ENCODE measurements around the gene UBE3D.
"Not testable (repeated sequence)": the region's sequence is repeated elsewhere in the genome, so short reads cannot be mapped to it uniquely, and the experiment has no call there.

The UBE3D gene

DNA sequence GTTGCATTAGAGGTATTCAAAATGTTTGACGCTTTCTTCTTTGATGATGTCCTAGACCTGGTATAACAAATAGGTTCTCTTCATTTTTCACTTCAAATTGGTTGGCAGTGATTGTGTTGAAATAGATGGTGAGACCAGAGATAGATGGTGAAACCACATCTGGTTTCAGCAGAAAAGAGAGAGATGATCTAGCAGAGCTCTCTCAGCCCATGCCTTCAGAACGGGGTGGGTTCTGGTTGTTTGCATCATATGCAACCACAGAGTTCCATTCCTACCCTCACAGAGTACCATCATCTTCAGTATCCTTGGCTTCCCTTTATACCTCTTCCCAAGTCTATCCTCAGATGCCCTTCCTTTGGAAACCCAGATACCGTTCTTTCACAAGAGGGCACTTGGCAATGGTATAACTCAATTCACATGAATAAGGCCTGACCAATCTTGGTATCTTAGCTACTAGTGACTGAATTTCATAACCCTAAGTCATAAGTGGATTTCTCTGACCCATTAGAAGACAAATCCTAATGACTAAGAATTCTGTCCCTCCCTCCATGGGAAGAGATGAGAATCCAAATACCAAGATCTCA, 93.7 kb downstream of the UBE3D start:
- no peak for DNase-seq

DNA sequence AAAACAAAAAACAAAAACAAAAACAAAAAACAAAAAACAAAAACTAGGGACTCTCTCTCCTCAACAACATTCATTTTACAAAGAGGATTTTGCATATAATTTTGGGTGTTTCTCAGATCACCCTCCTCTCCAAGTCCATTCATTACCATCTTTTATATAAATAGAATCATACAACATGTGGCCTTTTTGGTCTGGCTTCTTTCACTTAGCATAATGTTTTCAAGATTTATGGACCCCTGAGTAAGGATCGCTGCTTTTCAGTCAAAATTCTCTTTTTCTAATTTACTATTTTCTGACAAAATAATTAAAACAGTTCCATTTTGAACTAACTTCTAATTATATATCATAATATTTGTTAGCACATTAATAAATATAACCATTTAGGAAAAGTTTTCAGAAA, 94.8 kb downstream of the UBE3D start:
- no peak for DNase-seq

DNA sequence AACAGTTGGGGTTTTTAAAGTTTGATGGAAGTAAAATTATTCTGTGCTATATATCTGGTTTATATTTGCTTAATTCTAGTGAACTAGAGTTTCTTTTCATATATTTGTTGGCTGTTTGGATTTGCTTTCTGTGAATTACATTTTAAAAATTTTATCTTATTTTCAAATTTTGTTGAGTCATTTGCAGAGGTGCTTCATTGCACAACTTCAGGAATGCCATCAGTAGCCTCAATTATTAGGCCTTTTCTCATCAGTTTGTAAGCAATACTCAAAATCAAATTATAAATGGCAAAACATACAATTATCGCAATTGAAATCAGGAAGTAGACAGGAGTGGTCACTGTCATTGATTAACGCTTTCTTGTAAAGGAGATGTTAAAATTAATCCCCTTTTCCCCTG, 96.9 kb downstream of the UBE3D start:
- no peak for DNase-seq

- DNase-seq, result no peak
These were observed 102.3 kb downstream of the UBE3D start for GRCh38 chr6:82963191-82963925.

GRCh38 chr6:82959385-82959941, 106.2 kb downstream of the UBE3D start:
- no peak for DNase-seq

- DNase-seq, result no peak
These were observed 107.1 kb downstream of the UBE3D start for GRCh38 chr6:82958551-82958950.

- DNase-seq, result no peak
These were observed 107.8 kb downstream of the UBE3D start for GRCh38 chr6:82957868-82958245.

DNA sequence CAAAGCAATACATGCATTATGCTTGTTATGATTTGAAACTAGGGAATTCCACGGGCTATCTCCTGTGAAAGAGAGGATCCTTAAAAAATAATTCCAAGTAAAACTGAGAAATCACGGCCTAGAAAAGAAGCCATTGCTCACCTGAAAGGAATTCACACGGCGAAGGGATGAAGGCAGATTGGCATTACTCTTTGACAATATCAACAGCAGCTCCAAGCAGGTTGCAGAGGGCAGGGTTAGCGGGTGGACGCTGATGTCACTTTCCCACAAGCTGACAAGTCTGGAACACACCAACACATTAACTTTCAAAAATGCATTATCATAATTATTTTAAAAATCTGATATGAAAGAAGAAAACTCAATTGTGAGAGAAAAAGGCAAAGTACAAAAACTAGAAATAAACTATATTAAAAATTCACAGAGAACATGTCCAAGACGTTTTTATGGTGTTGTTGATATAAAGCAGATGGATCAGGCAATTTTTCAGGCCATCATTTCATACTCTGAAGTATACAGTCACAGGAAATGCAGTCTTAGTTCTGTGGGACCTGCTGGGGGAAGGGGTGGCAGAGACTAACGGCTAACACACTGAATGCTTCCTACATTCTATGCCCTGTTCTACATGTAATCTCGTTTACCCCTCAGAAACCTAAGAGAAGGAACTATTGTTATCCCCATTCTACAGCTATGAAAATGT, 108.3 kb downstream of the UBE3D start:
- no peak for DNase-seq

DNA sequence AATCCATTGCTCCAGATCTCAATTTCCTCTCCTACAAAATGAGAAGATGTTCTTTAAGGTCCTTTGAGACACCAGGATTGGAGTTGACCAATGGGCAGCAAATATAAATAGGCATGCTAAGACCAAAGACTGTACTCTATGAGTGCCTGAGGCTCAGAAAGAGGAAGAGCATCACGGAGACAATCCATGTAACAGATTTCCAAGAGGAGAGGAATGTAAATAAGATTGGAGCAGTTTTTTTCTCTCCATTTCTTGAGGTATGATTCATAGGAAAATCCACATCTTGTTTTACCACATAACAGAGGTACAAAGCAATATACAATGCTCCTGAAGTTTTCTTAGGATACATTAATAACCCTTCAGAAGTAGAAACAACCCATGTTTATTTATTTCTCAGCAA, 109.8 kb downstream of the UBE3D start:
- no peak for DNase-seq

- no peak for DNase-seq
These were observed 110.6 kb downstream of the UBE3D start for GRCh38 chr6:82954937-82955577.

DNA sequence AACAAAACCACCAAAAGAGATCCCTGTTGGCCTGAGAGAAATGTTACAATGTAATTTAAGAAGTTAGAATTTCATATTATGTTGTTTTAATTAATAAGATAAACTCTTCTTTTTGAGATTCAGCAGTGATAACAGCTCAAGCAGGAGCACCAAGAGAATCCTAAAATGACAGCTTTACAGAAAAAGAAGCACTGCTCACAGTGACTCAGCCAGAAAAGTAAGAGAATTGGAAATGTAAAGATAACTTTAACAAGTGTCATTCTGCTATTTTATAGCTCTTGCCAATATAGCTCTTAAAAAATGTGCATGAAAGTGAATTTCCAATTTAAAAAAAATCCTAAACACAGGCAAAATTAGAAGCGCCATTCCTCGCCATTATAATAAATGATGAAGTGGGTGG, 111.3 kb downstream of the UBE3D start:
- no peak for DNase-seq

DNA sequence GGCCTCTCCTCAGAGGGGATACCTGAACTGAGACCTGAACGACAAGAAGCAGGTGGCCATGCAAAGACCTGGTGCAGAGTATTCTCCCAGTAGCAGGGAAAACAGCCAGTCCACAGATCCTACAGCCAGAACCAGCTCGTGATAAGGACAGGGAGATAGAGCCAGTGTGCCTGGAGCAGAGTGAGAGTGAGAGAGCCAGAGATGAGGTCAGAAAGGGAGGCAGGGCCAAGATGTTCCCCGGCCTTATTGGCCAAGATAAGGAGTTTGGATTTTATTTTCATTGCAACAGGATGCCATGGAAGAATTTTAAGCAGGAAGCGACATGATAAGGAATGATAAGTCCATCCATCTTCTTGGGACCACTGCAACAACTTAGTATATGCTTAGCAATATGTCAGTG, 111.8 kb downstream of the UBE3D start:
- no peak for DNase-seq

GRCh38 chr6:82951935-82952334, 113.7 kb downstream of the UBE3D start:
- no peak for DNase-seq

DNA sequence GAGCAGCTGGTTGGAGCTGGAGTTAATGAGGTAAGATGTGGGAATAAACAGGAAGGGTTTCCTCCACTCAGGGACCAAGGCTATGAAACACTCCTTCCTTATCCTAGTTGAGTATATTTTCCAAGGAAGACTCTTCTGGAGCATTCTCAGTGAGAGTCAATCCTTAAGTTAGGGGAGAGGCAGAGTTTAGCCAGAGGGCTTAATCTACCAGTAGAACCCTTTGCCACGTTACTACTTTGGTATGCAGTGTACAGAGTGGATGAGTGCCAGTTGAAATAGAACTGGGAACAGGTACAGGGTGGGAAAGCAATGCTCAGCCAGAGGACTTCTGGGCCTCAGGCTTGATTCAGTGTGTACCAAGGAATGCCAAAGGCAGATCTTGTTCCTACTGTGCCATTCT, 114.3 kb downstream of the UBE3D start:
- DNase-seq, result no peak

- DNase-seq, result not testable (repeated sequence)
These were observed 134.7 kb downstream of the UBE3D start for GRCh38 chr6:82930915-82931314.

DNA sequence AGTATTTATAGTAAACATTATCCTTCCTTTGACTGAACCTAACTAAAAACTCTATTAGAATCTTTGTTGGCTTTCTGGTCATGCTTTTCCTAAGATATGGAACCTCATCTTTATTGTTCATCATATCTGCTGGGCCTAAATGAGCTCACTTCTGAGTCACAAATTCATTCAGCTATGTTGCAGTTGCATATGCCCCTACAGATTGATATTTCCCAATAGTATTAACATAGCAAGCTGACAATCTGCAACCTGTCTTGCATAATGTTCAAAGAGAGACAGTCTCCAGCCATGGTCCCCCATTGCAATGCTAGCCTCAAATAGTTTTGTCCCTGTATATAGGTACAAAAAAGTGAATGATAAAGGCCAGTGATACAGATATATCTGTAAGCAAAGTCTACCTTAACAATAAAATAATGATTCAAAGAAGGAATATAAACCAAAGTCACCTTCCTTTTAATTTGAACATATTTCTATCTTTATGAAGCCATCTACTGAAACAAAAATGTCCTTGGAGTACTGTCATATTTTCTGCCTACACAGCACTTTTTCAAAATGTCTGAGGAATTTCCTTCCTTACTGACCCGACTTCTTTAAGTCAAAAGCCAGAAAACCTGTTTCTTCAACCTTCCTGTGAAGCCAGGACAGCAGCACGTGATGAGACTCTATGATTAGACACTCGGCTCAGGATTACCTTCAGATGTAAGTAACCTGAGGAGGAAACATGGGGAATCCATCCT, 140.7 kb downstream of the UBE3D start:
- no peak for DNase-seq

- no peak for DNase-seq
These were observed 144.4 kb downstream of the UBE3D start for GRCh38 chr6:82921258-82921657.

- DNase-seq, result no peak
These were observed 148.1 kb downstream of the UBE3D start for GRCh38 chr6:82917346-82918064.

DNA sequence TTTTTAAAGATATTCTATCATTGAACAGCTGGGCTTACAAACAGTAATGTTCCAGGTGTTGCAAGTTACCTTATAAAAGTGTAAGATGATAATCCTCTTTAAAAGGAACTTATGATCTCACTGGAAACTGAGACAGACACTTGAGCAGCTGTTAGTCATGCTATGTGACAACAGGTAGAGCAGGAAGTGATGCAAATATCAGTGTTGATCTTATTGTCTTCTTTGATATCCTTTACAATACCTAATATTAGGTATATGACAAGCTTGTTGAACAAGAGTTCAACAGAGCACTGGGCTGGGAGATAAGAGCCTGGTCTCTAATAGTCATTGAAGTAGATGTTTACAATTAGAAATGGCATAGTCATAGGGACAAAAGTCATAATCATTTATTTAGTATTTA, 150.0 kb downstream of the UBE3D start:
- DNase-seq, result no peak

DNA sequence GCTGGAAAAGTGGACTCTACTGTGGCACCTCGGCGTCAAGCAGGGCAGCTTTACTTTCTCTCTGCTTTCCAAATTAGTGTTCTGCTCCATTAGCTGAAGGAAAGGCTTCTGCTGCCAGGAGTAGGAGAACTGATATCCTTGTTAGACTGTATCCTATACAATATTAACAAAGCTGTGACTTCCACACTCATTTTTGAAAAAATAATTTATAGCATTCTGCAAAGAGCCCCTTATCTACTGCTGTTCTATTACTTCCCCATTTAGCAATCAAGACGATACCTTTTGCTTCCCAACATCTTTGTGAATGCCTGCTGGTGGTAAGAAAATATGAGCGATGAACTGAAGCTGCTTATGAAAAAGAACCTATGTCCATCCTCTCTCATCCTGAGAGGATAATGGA, 151.1 kb downstream of the UBE3D start:
- DNase-seq, result no peak

GRCh38 chr6:82910820-82911219, 154.8 kb downstream of the UBE3D start:
- DNase-seq, result no peak

- DNase-seq, result no peak
These were observed 155.2 kb downstream of the UBE3D start for GRCh38 chr6:82910395-82910794.
